ENCODE data around the gene UBE2Q2. TPM values are rescaled to one million over a fixed set of nuclear protein-coding genes. Genes with fewer than 3 reads are reported as not detected.
A peak's percentile ranks its signal among the peaks of the same experiment; 100 is the strongest.
"Not testable (repeated sequence)": the region's sequence is repeated elsewhere in the genome, so short reads cannot be mapped to it uniquely, and the experiment has no call there.

UBE2Q2 gene
- total and polyA plus RNA-seq, 9 of the 15 experiments (the other 6 are each of a cell fraction or from before 2014, with no cell fraction given), result 6.2 to 24.0 (median 16.2) TPM

GRCh38 chr15:75869446-75869845, 26.2 kb downstream of the UBE2Q2 start:
- FAIRE-seq (no peak), DNase-seq (ENCODE audit: extremely low read depth in 1 of 4, low spot score in 3 of 4) (no peak), ATAC-seq (no peak)
- ChIA-PET POLR2A (interaction anchor here (3.0 kb wide), 1 partner anchor 26 kb away, joined by 11 read pairs; the partner anchor contains the start of gene UBE2Q2), CTCF (ENCODE audit: low intra/inter-chr PET ratio) (no interaction called here)
- no peaks in the 10 kb centered on the region for H4K20me1 ChIP-seq (replicated peaks; ENCODE audit: control insufficient read depth, insufficient read depth, low read length)
- no peak overlapping the region for H3K27ac ChIP-seq (ENCODE audit: extremely low read depth, low read depth, low read length)
- H3K79me2 ChIP-seq (ENCODE audit: control insufficient read depth, insufficient read depth, low read length), result peaks cover 45% of the 10 kb centered on the region
- intact Hi-C loops (cut with micrococcal nuclease), result no loop called here
- H3K4me1 ChIP-seq (replicated peaks in 1 of 2; ENCODE audit: control insufficient read depth in 2 of 2, insufficient read depth in 2 of 2, low read length in 2 of 2), result peaks cover 0 to 25% of the 10 kb centered on the region in 2 experiments; a peak in 2 of 5 replicates
- no peak overlapping the region for H3K4me2 ChIP-seq (ENCODE audit: insufficient read depth, low read length)
- peaks cover 61% of the 10 kb centered on the region for H3K36me3 ChIP-seq (ENCODE audit: control insufficient read depth, insufficient read depth, low read length)
- BruUV-seq (replicated peaks), result no TSS peak
- no peaks in the 10 kb centered on the region for H3K27me3 ChIP-seq (ENCODE audit: control insufficient read depth in 2 of 2, insufficient read depth in 2 of 2, low read length in 2 of 2)
- no peaks in the 10 kb centered on the region for H3K9me1 ChIP-seq (ENCODE audit: control insufficient read depth, insufficient read depth, low read length)
- no peak overlapping the region for H3K4me3 ChIP-seq
- TF ChIP-seq YY1 (IDR thresholded peaks at IDR 0.05; ENCODE audit: borderline replicate concordance in 1 of 3, control insufficient read depth in 1 of 3, extremely low read depth in 1 of 3, insufficient read depth in 3 of 3, insufficient read length in 1 of 3, insufficient replicate concordance in 2 of 3, low read depth in 1 of 3, low read length in 2 of 3) (no peak), ZNF140 (CRISPR knock-in tag; IDR thresholded peaks at IDR 0.05) (no peak)
- no peak overlapping the region for H2AFZ ChIP-seq (ENCODE audit: low read depth, low read length)
- in situ Hi-C loops (cut with MboI), result no loop called here
- H3K9me3 ChIP-seq (replicated peaks; ENCODE audit: control insufficient read depth, insufficient read depth, low read depth, low read length), result no peaks in the 10 kb centered on the region
- H3K9ac ChIP-seq (ENCODE audit: insufficient read depth in 1 of 2, low read depth in 2 of 2, low read length in 2 of 2), result no peak overlapping the region

GRCh38 chr15:75871589-75871988, 28.3 kb downstream of the UBE2Q2 start:
- peaks cover 0 to 19% of the 10 kb centered on the region in 2 experiments; a peak in 2 of 5 replicates for H3K4me1 ChIP-seq (replicated peaks in 1 of 2; ENCODE audit: control insufficient read depth in 2 of 2, insufficient read depth in 2 of 2, low read length in 2 of 2)
- POLR2A ChIA-PET; H3K9me3 ChIP-seq (replicated peaks; ENCODE audit: control insufficient read depth, insufficient read depth, low read depth, low read length); CTCF ChIA-PET (ENCODE audit: low intra/inter-chr PET ratio); H3K4me3 ChIP-seq; intact Hi-C loops (cut with micrococcal nuclease); H3K4me2 ChIP-seq (ENCODE audit: insufficient read depth, low read length); H2AFZ ChIP-seq (ENCODE audit: low read depth, low read length); H3K27me3 ChIP-seq (ENCODE audit: control insufficient read depth in 2 of 2, insufficient read depth in 2 of 2, low read length in 2 of 2); ATAC-seq; H3K9ac ChIP-seq (ENCODE audit: insufficient read depth in 1 of 2, low read depth in 2 of 2, low read length in 2 of 2); in situ Hi-C loops (cut with MboI); FAIRE-seq; DNase-seq (ENCODE audit: extremely low read depth in 1 of 4, low spot score in 3 of 4); H4K20me1 ChIP-seq (replicated peaks; ENCODE audit: control insufficient read depth, insufficient read depth, low read length); H3K9me1 ChIP-seq (ENCODE audit: control insufficient read depth, insufficient read depth, low read length); BruUV-seq (replicated peaks): not testable (repeated sequence)
- WGBS (ENCODE audit: insufficient coverage, low coverage, missing lambda C conversion rate), result 25% methylated on average over 1 of the region's 1 CpG
- H3K36me3 ChIP-seq (ENCODE audit: control insufficient read depth, insufficient read depth, low read length), result peaks cover 71% of the 10 kb centered on the region
- peaks cover 23% of the 10 kb centered on the region; the same call in 2 of the 3 replicates for H3K79me2 ChIP-seq (ENCODE audit: control insufficient read depth, insufficient read depth, low read length)
- 0 out of 3 replicates have a peak overlapping the region, but pooled peaks have one; percentile 15 for H3K27ac ChIP-seq (ENCODE audit: extremely low read depth, low read depth, low read length)
- TF ChIP-seq GTF2A2 (tag; IDR thresholded peaks at IDR 0.05) (peak; percentile 64), HSF4 (CRISPR knock-in tag; IDR thresholded peaks at IDR 0.05; ENCODE audit: borderline replicate concordance) (peak; percentile 67; the same call in 1 of the 2 replicates), IRF9 (tag; IDR thresholded peaks at IDR 0.05) (peak; percentile 67; the same call in 1 of the 2 replicates)
- TF ChIP-seq, protein P1, sequence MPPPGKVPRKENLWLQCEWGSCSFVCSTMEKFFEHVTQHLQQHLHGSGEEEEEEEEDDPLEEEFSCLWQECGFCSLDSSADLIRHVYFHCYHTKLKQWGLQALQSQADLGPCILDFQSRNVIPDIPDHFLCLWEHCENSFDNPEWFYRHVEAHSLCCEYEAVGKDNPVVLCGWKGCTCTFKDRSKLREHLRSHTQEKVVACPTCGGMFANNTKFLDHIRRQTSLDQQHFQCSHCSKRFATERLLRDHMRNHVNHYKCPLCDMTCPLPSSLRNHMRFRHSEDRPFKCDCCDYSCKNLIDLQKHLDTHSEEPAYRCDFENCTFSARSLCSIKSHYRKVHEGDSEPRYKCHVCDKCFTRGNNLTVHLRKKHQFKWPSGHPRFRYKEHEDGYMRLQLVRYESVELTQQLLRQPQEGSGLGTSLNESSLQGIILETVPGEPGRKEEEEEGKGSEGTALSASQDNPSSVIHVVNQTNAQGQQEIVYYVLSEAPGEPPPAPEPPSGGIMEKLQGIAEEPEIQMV (tag; conservative IDR thresholded peaks at IDR 0.05; ENCODE audit: low read depth), result peak; percentile 70; the same call in 1 of the 2 replicates
- TF ChIP-seq, protein P2, sequence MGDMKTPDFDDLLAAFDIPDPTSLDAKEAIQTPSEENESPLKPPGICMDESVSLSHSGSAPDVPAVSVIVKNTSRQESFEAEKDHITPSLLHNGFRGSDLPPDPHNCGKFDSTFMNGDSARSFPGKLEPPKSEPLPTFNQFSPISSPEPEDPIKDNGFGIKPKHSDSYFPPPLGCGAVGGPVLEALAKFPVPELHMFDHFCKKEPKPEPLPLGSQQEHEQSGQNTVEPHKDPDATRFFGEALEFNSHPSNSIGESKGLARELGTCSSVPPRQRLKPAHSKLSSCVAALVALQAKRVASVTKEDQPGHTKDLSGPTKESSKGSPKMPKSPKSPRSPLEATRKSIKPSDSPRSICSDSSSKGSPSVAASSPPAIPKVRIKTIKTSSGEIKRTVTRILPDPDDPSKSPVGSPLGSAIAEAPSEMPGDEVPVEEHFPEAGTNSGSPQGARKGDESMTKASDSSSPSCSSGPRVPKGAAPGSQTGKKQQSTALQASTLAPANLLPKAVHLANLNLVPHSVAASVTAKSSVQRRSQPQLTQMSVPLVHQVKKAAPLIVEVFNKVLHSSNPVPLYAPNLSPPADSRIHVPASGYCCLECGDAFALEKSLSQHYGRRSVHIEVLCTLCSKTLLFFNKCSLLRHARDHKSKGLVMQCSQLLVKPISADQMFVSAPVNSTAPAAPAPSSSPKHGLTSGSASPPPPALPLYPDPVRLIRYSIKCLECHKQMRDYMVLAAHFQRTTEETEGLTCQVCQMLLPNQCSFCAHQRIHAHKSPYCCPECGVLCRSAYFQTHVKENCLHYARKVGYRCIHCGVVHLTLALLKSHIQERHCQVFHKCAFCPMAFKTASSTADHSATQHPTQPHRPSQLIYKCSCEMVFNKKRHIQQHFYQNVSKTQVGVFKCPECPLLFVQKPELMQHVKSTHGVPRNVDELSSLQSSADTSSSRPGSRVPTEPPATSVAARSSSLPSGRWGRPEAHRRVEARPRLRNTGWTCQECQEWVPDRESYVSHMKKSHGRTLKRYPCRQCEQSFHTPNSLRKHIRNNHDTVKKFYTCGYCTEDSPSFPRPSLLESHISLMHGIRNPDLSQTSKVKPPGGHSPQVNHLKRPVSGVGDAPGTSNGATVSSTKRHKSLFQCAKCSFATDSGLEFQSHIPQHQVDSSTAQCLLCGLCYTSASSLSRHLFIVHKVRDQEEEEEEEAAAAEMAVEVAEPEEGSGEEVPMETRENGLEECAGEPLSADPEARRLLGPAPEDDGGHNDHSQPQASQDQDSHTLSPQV (IDR thresholded peaks at IDR 0.05), result peak; percentile 92

Measured in K562 (cell line).